ENCODE measurements around the gene STAG2.

- TF ChIP-seq CTCF (optimal IDR thresholded peaks at IDR 0.05 in 1 of 3, IDR thresholded peaks at IDR 0.05 in 1 of 3, conservative IDR thresholded peaks at IDR 0.05 in 1 of 3; ENCODE audit: extremely low read depth in 1 of 3, insufficient read depth in 2 of 3, low read length in 3 of 3) = no peak
- TF ChIP-seq EZH2 (IDR thresholded peaks at IDR 0.05; ENCODE audit: low read length) = no peak
Measured at GRCh38 chrX:123917069-123917468, 44.4 kb upstream of the STAG2 start.

Data from keratinocyte (primary cell).